ENCODE results near the gene ERC2.

DNA sequence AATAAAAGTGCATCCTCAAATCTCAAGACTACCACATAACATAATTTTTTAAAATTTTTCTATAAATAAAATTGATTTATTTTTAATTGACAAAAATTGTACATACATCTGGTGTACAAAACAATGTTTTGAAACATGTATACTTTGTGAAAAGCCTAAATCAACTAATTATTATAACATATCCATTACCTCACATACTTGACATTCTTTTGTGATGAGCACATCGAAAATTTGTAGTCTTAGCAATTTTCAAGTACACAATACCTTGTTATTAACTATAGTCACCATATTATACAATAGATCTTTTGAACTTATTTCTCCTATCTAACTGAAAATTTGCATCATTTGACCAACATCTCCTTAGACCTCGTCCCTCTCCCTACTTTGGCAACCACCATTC is 973.3 kb downstream of the ERC2 start:
- no peak for TF ChIP-seq EZH2 (IDR thresholded peaks at IDR 0.05; ENCODE audit: low read length, missing control alignments)
- TF ChIP-seq, protein P1, sequence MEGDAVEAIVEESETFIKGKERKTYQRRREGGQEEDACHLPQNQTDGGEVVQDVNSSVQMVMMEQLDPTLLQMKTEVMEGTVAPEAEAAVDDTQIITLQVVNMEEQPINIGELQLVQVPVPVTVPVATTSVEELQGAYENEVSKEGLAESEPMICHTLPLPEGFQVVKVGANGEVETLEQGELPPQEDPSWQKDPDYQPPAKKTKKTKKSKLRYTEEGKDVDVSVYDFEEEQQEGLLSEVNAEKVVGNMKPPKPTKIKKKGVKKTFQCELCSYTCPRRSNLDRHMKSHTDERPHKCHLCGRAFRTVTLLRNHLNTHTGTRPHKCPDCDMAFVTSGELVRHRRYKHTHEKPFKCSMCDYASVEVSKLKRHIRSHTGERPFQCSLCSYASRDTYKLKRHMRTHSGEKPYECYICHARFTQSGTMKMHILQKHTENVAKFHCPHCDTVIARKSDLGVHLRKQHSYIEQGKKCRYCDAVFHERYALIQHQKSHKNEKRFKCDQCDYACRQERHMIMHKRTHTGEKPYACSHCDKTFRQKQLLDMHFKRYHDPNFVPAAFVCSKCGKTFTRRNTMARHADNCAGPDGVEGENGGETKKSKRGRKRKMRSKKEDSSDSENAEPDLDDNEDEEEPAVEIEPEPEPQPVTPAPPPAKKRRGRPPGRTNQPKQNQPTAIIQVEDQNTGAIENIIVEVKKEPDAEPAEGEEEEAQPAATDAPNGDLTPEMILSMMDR (conservative IDR thresholded peaks at IDR 0.05 in 1 of 2, IDR thresholded peaks at IDR 0.05 in 1 of 2; ENCODE audit: low read depth in 1 of 2, low read length in 2 of 2): no peak

All from fibroblast of lung (primary cell).